ENCODE results near the gene SLC6A11.

DNA sequence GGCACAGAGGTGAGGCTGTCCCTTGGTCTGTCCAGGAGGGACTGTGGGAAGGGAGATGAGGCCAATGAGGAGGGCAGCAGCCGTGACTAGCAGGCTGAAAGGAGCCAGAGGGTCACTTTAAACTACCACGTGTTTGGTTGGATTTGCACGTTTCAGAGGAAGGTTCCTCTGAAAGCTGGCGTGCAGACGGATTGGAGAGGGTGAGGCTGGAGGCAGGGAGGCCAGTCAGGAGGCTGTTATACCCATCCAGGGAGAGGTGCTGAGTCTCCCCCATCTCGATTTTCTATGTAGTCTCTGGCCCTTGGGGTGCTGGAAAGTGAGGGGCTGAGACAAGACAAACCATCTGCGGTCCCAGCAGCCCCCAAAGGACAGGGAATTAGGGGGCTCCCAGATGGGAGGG lies 116.6 kb downstream of the SLC6A11 start:
- TF ChIP-seq, protein P1, sequence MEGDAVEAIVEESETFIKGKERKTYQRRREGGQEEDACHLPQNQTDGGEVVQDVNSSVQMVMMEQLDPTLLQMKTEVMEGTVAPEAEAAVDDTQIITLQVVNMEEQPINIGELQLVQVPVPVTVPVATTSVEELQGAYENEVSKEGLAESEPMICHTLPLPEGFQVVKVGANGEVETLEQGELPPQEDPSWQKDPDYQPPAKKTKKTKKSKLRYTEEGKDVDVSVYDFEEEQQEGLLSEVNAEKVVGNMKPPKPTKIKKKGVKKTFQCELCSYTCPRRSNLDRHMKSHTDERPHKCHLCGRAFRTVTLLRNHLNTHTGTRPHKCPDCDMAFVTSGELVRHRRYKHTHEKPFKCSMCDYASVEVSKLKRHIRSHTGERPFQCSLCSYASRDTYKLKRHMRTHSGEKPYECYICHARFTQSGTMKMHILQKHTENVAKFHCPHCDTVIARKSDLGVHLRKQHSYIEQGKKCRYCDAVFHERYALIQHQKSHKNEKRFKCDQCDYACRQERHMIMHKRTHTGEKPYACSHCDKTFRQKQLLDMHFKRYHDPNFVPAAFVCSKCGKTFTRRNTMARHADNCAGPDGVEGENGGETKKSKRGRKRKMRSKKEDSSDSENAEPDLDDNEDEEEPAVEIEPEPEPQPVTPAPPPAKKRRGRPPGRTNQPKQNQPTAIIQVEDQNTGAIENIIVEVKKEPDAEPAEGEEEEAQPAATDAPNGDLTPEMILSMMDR (IDR thresholded peaks at IDR 0.05; ENCODE audit: extremely low read depth in 1 of 2, insufficient read depth in 1 of 2, low read depth in 1 of 2, low read length in 2 of 2), result no peak
- TF ChIP-seq POLR2AphosphoS5 (IDR thresholded peaks at IDR 0.05; ENCODE audit: insufficient read depth, low read depth, low read length) (no peak), EZH2 (IDR thresholded peaks at IDR 0.05; ENCODE audit: borderline replicate concordance, low read depth, low read length, severe bottlenecking) (no peak), MYC (IDR thresholded peaks at IDR 0.05; ENCODE audit: low read depth, low read length) (no peak)
